Progenitor cell of endocrine pancreas (in vitro differentiated cells): Measurements from ENCODE around the gene DGUOK. TPM values are rescaled to one million over a fixed set of nuclear protein-coding genes. Genes with fewer than 3 reads are reported as not detected.
"Not testable (repeated sequence)": the region's sequence is repeated elsewhere in the genome, so short reads cannot be mapped to it uniquely, and the experiment has no call there.

Source experiments
- DNase-seq: peaks from one replicate; pipeline ENCODE4 v3.0.0; 2021; ENCODE audit warnings: low spot score; ENCODE audit not compliant: unreplicated experiment
- H3K27ac Mint-ChIP-seq: 2 replicates; pipeline ENCODE4 v1.8.0; 2021; ENCODE audit warnings: mild to moderate bottlenecking, moderate library complexity, mixed read lengths
- H3K27me3 Mint-ChIP-seq: 2 replicates; pipeline ENCODE4 v1.8.0; 2021; ENCODE audit warnings: mixed read lengths
- H3K36me3 Mint-ChIP-seq: 2 replicates; pipeline ENCODE4 v1.8.0; 2022; ENCODE audit warnings: mixed read lengths; ENCODE audit not compliant: insufficient read depth
- H3K4me1 Mint-ChIP-seq: 2 replicates; pipeline ENCODE4 v1.8.0; 2021; ENCODE audit warnings: low read depth, mixed read lengths
- H3K4me3 Mint-ChIP-seq: 2 replicates; pipeline ENCODE4 v1.8.0; 2021; ENCODE audit warnings: low read depth, mild to moderate bottlenecking, moderate library complexity, mixed read lengths
- H3K9me3 Mint-ChIP-seq: 2 replicates; pipeline ENCODE4 v1.8.0; 2021; ENCODE audit warnings: low read depth, mixed read lengths
- long read RNA-seq: library from polyadenylated mRNA; unstranded; transcript quantifications from one replicate; pipeline ENCODE4 v2.0.0, GENCODE V29; 2020
- total RNA-seq: library from RNA; stranded (reverse); gene quantifications from 2 replicates; pipeline ENCODE4 v1.2.1, GENCODE V29; 2021
- TF ChIP-seq, protein P1 (sequence below): fragments of 200-600 bp; sonication (generic); IDR thresholded peaks from one replicate; pipeline ENCODE4 v1.5.0; 2021; ENCODE audit warnings: antibody characterized with exemption, mild to moderate bottlenecking; ENCODE audit not compliant: unreplicated experiment

DGUOK gene
- 63.8 and 66.9 TPM in 2 replicates for total RNA-seq
- long read RNA-seq, transcript DGUOK-201 (7 exons, 1,144 nt): major isoform, 20 of 53 reads
- long read RNA-seq, transcript DGUOK-208 (6 exons, 1,029 nt): minor isoform, 9 of 53 reads
- long read RNA-seq, partial matches to known transcripts: 2 of 53 reads
- long read RNA-seq, other reads (novel, unspliced or antisense): 15 of 53 reads

DNA sequence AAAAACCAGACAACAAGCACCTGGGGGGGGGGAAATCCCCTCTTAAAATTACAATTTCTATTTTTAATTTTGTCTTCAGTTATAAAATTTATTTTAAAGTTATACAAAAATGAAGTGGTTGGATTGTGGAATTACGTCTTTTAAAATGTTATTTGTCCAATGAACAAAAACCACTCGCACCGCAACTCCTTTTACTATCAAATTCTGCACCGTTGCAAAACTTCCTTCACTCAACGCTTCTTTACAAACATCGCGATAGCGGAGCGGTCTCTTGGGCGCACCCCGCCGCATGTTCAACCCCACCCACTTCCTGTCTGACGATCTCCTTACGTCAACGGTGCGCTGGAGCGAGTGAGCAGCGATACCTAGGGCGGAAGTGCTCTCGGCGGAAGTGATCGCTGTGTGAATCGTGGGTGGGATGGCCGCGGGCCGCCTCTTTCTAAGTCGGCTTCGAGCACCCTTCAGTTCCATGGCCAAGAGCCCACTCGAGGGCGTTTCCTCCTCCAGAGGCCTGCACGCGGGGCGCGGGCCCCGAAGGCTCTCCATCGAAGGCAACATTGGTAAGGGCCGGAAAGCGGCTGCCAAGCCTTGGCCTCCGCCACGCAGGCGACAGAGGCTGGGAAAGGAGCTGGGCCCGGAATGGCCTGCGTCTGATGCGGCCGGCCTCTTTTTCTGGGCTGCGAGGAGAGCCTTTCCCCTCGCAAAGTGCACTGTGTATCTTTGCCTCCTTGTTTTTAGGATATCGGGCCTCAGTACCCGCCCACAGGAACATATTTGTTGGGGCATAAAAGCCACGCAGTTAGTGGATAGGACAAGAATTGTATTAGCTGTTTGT lies at the start of gene DGUOK:
Gene DGUOK, plus strand, starts transcription at position 388 of the 835 bp plus-strand sequence. Its CDS starts 31 bp downstream, at position 419.
- Mint-ChIP-seq H3K9me3 (no peaks in the 10 kb centered on the region), H3K27me3 (peaks cover 26% of the 10 kb centered on the region), H3K4me1 (peaks cover 26% of the 10 kb centered on the region), H3K27ac (peak within 1 kb of the TSS; percentile 99), H3K4me3 (peak within 1 kb of the TSS; percentile 89), H3K36me3 (peaks cover 4% of the 10 kb centered on the region)
- TF ChIP-seq, protein P1, sequence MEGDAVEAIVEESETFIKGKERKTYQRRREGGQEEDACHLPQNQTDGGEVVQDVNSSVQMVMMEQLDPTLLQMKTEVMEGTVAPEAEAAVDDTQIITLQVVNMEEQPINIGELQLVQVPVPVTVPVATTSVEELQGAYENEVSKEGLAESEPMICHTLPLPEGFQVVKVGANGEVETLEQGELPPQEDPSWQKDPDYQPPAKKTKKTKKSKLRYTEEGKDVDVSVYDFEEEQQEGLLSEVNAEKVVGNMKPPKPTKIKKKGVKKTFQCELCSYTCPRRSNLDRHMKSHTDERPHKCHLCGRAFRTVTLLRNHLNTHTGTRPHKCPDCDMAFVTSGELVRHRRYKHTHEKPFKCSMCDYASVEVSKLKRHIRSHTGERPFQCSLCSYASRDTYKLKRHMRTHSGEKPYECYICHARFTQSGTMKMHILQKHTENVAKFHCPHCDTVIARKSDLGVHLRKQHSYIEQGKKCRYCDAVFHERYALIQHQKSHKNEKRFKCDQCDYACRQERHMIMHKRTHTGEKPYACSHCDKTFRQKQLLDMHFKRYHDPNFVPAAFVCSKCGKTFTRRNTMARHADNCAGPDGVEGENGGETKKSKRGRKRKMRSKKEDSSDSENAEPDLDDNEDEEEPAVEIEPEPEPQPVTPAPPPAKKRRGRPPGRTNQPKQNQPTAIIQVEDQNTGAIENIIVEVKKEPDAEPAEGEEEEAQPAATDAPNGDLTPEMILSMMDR: no peak
- DNase-seq: peak; percentile 80

DNA sequence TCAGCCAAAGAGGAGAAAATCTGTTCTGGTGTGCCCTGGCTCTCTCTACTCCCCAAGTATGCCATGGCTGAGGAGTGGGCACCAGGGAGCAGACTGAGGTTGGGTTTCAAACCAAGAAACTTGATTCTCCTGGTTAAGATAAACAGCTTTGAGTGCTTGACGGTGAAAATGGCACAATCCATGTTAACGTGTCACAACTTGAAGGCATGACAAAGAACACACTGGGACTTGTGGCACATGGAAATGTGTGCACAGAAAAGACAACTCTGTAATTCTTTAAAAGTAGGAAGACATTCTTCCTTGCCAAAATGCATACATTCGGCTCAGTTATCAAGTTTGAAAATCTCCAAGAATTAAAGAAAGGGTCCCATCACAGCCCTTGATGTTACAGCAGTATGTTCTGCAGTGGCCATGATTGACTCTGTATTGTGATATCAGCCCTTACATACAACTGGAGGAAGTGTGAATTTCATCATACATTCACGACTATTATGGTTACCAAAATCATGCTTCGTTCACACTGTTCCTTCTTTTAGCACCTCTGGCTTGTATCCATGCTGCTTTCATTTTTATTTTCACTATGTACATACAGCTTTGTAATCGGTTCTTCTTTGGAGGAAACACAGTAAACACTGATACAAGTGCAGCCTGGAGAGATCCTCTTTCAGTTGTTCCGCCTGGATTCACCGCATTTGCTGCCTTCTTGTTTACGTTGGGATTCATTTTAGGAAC lies 49.4 kb upstream of the DGUOK start:
- no peaks in the 10 kb centered on the region for H3K4me1 Mint-ChIP-seq
- H3K27ac Mint-ChIP-seq: no peak overlapping the region
- H3K9me3 Mint-ChIP-seq: no peaks in the 10 kb centered on the region
- no peaks in the 10 kb centered on the region for H3K36me3 Mint-ChIP-seq
- H3K27me3 Mint-ChIP-seq: peaks cover 3% of the 10 kb centered on the region
- TF ChIP-seq, protein P1: no peak
- DNase-seq: no peak
- no peak overlapping the region for H3K4me3 Mint-ChIP-seq

DNA sequence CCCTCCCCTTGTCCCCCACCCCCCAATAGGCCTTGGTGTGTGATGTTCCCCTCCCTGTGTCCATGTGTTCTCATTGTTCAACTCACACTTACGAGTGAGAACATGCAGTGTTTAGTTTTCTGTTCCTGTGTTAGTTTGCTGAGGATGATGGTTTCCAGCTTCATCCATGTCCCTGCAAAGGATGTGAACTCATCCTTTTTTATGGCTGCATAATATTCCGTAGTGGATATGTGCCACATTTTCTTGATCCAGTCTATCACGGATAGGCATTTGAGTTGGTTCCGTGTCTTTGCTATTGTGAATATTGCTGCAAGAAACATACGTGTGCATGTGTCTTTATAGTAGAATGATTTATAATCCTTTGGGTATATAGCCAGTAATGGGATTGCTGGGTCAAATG lies 48.7 kb upstream of the DGUOK start:
- DNase-seq, H3K9me3 Mint-ChIP-seq, H3K4me3 Mint-ChIP-seq, H3K36me3 Mint-ChIP-seq, H3K4me1 Mint-ChIP-seq, H3K27ac Mint-ChIP-seq, H3K27me3 Mint-ChIP-seq: not testable (repeated sequence)

DNA sequence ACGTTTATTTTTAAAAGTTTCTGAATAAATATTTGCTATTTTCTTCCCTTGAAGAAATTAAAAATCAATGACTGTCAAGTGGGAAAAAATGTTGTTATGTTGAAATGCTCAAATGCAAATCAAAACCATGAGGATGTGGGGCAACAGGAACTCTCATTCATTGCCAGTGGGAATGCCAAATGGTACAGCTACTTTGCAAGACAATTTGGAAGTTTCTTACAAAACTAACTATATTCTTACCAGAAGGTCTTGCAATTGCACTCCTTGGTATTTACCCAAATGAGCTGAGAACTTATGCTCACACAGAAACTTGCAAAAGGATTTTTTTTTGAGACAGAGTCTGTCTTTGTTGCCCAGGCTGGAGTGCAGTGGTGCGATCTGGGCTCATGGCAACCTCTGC lies 41.3 kb upstream of the DGUOK start:
- TF ChIP-seq, protein P1: no peak
- no peaks in the 10 kb centered on the region for H3K4me1 Mint-ChIP-seq
- no peaks in the 10 kb centered on the region for H3K9me3 Mint-ChIP-seq
- no peak overlapping the region for H3K27ac Mint-ChIP-seq
- DNase-seq: no peak
- H3K27me3 Mint-ChIP-seq: peaks cover 11% of the 10 kb centered on the region
- H3K4me3 Mint-ChIP-seq: no peak overlapping the region
- no peaks in the 10 kb centered on the region for H3K36me3 Mint-ChIP-seq

DNA sequence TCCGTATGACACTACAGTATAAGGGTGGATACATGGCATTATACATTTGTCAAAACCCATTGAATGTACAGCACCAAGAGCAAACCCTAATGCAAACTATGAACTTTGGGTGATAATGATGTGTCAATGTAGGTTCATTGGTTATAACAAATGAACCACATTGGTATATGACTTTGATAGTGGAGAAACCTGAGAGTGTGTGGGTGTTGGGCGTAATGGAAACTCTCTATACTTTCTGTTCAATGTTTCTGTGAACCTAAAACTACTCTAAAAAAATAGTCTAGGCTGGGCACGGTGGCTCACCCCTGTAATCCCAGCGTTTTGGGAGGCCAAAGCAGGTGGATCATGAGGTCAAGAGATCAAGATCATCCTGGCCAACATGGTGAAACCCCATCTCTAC lies 40.3 kb upstream of the DGUOK start:
- Mint-ChIP-seq H3K9me3 (no peaks in the 10 kb centered on the region), H3K27me3 (peaks cover 10% of the 10 kb centered on the region)

DNA sequence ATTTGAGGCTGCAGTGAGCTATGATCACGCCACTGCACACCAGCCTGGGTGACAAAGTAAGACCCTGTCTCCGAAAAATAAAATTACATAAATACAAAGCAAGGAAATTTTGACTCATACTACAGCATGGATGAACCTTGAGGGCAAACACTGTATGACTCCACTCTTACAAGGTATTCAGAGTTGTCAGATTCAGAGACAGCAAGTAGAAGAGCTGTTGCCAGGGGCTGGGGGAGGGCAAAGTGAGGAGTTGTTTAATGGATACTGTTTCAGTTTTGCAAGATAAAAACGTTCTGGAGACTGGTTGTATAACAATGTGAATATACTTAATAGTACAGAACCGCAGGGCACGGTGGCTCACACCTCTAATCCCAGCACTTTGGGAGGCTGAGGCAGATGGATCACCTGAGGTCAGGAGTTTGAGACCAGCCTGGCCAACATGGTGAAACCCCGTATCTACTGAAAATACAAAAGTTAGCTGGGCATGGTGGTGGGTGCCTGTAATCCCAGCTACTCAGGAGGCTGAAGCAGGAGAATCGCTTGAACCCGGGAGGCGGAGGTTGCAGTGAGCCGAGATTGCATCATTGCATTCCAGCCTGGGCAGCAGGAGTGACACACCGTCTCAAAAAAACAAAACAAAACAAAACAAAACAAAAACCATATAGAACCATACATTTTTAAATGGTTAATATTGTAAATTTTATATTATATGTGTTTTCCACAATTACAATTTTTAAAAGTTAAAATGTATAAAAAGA lies 38.9 kb upstream of the DGUOK start:
- H3K4me1 Mint-ChIP-seq, H3K27ac Mint-ChIP-seq, H3K4me3 Mint-ChIP-seq, H3K9me3 Mint-ChIP-seq, DNase-seq, H3K36me3 Mint-ChIP-seq: not testable (repeated sequence)
- H3K27me3 Mint-ChIP-seq: peaks cover 14% of the 10 kb centered on the region

More for the DNA sequence above, 40.3 kb upstream of the DGUOK start:
- no peak for DNase-seq
- H3K27ac Mint-ChIP-seq: no peak overlapping the region
- no peak overlapping the region for H3K4me3 Mint-ChIP-seq
- H3K36me3 Mint-ChIP-seq: no peaks in the 10 kb centered on the region
- no peaks in the 10 kb centered on the region for H3K4me1 Mint-ChIP-seq
- TF ChIP-seq, protein P1: no peak
